Iris pigment epithelial cell (primary cell): ENCODE data around the gene TBC1D1.

ENCODE experiments used
- DNase-seq: peaks from one replicate; pipeline ENCODE4 v3.0.0-alpha.2; 2011; ENCODE audit warnings: low read depth

The TBC1D1 gene

DNA sequence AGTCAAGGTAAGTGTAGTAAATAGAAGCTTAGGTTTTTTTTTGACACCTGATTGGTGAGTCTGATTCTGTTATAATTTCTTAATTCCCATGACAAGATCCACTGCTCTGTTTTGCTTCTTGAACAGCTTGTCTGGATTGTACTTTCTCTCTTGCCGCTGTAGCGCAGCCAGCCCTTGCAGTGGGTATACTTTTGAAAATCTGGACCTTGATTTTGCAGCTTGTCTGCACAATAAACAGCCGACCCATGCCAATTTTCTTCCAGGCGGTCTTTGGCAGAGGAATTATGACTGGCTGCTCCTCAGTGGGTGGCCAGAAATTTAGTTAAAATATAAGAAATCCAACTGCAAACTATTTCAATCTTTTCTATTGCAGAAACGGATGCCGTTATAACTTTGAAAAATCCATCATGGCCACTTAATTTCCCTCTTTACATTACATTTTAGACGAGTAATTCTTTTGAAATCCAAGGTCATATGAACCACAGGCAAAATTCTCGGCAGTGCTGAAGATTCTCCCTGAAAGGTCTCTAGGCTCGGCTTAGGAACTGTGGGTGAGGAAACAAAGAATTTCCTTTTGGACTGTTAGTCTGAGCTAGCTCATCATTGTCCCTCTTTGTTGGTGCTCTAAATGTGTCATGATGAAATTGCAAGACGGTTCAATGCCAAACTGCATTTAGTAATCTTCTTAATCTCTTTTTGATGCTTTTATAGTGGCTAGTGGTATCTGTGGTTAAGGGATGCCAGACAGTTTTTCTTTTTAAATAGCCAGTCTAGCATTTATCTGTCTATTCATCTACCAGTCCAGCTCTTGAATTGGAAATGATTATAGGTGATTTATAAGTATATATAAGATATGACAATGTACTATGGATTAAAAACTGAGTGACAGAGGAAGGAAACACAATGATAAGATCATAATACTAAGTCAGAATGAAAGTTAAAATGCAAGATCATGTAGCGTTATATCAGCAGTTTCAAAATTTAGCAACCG lies 37.8 kb downstream of the TBC1D1 start:
- peak; percentile 38 for DNase-seq

DNA sequence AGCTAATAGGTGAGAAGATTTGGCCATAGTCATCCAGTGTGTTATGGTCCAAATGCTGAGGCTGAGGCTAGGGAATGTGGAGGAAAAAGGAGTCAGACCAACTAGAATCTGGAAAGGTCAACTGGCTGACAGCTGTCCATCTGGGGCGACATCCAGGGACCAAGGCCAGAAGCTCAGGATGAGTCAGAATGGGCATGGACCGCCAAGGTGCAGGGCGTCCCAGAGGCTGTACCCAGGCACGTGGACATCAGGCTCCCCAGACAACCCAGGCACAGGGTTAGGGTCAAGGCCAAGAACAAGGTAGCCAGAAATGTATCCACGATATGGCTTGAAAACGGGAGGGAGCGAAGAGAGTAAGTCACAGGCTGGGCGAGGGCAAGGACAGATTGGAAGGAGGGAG lies 43.2 kb downstream of the TBC1D1 start:
- no peak for DNase-seq

DNA sequence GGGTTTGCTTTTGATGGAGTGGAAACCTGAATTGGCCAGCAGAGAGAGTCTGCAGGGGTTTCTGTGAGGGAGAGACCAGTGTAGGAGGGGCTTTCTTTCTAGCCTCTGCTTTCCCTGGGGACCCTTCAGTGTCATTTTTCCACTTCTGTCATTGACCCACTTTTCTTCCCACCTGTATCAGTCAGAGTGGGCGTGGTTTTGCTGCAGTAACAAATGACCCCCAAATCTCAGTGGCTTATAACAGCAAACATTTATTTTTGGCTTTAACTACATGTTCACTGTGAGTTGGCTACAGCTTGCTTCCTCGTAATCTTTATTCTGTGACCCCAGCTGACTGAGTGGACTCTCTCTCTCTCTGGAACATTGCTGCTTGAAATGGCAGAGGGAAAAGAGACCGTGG lies 43.7 kb downstream of the TBC1D1 start:
- DNase-seq = no peak

DNA sequence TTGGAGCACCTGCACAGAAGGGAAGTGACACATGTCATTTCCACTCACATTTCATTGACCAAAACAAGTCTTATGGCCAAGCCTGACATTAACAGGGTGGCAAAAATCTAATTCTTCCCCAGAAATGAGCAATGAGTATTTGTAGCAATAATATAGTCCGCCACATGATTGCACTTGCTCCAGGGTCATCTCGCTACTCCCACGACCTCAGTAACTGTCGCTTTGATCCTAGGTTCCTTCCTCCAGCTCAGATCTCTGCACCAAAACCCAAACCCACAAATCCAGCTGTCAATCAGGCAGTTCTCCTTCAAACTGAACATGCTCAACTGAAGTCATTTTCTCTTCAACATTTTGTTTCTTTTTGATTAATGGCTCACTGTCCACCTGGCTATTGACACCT lies 44.1 kb downstream of the TBC1D1 start:
- DNase-seq = no peak

DNA sequence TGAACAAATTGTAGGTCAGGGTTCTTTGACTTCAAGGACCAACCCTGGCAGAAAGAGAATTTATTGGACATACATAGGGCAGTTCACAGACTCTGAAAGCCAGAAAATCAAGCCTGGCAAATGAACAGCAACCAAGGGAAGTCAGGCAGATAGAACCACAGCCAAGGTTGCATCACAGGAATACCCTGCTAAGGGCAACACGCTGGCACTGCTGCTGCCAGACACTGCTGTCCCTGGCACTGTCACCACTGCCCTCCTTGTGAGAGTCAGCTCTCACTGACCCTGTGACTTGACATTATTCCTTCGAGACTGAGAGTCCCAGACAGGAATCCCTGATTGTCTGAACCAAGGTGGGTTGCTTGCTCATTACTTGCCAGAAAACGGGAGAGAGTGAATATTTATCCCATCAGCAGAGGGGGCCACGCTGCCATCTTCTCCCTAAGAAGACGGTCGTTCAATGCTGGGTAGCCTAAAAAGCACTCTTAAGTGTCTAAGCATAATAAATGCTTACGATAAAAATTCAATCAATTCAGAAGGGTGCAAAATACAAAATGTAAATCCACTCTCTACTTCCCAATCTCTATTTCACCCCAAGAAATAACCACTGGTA lies 46.1 kb downstream of the TBC1D1 start:
- no peak for DNase-seq

DNA sequence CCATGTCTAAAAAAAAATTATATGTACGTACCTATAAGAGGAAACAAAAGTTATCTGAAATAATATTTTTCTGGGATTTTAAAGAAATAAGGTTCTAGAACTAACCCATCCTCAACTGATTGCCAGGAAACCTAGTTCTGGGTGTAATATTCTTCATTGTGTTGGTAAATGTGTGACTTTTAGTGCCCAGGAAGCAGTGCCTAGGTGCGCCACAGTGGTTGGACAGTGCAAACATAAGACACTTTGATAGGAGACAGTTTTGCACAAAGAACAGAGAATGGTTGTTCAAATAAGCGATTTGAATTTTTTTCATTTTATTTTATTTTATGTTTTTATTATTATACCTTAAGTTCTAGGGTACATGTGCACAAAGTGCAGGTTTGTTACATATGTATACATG lies 47.3 kb downstream of the TBC1D1 start:
- no peak for DNase-seq

DNA sequence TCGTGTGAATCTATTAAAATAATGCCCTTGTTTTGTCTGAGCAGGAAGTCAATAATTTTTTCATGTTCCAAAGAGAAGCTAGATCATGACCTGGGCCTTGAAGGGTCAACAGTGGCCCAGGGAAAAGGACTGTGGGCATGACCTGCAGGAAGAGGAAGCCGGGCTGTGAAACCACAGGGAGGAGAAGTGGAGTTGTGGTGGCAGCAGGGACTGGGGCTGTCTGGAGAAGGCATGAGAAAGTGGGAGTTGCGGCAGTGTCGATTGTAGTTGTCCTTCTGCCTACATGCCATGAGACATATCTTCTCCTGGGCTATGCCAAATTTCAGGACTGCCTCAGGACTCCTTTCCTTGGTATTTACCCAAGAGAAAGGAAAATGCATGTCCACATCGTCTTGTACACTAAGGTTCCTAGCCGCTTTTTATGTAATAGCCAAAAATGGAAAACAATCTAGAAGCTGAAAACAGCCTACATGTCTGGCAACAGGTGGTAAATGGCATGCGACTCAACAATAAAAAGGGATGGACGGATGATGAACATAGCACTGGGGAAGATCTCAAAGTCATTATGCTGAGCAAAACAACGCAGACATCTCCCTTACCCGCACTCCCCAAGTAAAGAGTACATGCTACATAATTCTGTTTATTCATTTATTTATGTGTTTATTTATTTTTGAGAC lies 55.8 kb downstream of the TBC1D1 start:
- DNase-seq = no peak

DNA sequence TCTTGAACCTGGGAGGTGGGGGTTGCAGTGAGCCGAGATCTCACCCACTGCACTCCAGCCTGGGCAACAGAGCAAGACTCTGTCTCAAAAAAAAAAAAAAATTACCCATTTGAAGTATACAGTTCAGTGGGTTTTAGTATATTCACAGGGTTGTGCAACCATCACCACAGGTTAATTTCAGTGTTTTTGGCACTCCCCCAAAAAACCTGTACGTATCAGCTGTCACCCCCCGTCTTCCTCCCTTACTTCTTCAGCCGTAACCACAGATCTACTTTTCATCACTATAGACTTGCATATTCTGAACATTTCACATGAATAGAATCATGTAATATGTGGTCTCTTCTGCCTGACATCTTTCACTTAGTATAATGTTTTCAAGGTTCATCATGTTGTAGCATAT lies 57.7 kb downstream of the TBC1D1 start:
- no peak for DNase-seq

DNA sequence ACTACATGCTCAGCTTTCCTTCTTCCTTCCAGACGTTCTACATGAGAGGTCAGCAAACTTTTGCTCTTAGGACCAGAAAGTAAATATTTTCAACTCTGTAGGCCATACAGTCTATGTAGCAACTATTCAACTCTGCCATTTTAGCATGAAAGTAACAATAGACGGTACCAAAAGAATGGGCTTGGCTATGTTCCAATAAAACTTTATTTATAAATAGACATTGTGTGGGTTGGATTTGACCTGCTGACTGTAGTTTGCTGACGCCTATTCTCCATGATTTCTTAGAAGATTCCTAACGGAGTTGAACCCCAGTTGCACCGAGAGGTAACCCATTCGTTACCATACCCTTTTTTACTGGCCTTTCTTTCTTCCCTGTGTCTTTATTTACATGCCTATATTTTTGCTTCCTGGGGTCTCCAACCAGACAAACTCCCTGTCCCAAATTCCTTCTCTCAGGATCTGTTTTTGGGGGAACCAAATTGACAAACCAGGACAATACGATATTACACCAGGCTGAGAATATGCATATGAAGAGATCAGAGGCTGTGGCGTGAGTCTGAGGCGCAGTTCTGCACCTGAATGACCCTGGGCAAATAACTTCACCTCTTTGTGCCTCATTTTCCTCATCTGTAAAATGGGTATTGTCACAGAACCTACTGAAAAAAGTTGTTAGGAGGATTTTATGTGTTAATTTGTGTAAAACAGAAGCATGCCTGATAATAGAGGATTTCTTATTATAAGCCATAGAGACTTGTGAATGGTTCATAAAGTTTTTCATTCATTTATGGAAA lies 58.9 kb downstream of the TBC1D1 start:
- DNase-seq = no peak

DNA sequence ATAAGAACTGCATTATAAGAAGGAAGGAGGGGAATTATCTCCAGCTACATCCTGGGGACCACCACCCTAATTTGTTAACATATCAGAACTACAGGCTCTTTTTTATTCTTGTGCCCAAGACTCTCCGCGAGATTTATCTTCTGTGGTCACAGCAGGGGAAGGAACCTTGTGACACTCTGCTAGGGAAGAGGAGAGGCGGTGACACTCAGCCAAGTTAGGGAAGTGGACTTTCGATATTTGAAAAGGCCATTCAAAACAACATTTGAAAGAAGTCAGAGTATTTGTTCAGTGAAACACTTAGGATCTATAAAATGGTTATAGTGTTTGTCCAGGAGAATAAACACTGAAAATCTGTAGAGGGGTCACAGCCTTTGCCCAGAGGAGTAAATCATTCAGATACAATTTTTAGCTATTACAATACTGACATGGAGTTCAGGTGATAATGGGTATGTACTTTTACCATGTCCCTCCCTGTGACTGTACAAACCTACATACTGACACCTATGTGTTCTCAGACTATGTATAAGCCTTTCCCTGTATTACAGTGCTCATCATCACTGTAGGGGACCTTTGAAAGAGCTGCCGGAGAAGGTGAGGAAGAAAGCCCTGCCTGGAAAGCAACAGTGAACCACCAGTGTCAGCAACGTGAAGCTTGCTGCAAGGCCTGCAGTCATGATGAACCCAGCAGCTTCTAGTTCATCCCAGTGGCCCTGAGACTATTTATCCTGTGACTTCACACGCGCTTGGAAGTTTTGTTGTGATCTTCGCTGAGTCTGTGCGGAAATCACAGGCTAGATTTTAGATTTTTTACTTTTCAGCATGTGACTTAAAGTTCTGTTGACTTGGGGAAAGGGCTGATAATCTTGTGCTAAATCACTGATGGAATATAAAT lies 60.8 kb downstream of the TBC1D1 start:
- no peak for DNase-seq

DNA sequence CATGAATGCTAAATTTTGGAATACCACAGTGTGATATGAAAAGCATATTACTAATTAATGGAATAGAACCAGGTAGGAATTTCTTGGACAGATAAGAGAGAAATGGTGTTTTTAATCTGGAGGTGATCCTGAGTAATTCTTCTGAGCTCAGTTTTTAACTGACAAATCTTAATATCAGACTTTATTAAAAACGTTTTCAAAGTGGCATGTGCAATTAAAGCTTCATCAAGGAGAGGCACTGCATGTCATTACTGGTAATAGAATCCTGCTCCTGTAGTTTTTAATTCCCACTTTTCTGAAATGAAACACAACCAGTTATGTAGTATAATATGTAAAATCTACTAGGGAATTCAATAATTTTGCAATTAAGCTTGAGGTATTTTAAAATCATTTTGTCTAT lies 62.3 kb downstream of the TBC1D1 start:
- DNase-seq = no peak

DNA sequence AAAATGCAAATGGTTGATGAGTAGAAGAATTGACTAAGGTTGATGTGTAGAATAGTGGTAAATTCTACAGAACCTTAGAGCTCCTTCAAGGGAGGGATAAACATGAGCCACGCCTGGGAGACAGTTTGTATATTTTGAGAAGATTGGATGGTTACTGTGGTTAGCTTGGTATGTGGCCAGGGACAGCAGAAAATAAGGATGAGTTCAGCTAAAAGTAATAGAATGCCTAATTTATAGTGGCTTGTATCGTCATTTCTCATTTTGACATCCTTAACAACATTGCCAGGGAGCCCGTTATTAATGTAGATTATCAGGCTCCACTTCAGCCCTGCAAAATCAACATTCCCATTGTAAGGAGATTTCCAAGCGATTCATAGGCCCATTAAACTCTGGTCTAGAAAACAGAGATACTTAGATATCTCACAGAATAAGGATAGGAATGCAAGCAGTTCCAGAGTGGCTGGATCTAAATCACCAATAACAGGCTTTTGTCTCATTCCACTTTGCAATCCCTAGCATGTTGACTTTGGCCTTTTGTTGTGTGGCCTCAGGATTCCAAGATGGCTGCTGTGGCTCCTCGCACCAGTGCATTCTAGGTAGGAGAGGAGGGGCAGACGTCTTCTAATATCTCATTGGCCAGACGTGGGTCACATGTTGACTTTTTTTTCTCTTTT lies 62.9 kb downstream of the TBC1D1 start:
- DNase-seq = peak; percentile 68

DNA sequence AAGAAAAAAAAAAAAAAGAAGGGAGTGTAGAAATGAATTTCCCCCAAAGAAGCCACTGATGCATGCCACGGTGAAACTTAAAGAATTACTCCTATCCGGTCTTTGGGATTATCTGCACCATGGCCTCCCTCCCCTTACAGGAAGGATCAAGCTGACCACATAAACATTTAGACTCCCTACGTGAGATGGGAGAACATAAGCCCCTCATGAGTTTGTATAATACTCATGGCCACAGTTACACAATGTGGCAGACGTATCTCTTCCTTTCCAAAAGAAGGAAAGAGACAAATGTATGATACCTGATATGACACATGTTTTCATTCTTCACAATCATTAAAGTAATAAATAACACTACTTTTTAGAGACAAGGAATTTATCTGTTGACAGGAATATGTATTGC lies 66.1 kb downstream of the TBC1D1 start:
- no peak for DNase-seq

DNA sequence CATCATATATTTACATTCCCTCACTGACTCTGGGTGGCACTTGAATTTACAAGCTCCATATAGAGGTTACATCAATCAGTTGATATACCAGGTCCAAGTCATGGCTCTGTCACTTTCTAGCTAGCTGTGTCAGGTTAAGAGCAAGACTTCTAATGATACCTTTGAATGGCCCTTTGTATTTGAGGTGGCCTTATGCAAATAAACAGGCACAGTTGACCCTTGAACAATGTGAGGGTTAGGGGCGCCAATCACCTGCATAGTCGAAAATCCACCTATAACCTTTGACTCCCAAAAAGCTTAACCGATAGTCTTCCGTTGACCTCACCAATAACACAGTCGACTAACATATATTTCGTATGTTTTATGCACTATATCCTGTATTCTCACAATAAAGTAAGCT lies 68.0 kb downstream of the TBC1D1 start:
- no peak for DNase-seq

DNA sequence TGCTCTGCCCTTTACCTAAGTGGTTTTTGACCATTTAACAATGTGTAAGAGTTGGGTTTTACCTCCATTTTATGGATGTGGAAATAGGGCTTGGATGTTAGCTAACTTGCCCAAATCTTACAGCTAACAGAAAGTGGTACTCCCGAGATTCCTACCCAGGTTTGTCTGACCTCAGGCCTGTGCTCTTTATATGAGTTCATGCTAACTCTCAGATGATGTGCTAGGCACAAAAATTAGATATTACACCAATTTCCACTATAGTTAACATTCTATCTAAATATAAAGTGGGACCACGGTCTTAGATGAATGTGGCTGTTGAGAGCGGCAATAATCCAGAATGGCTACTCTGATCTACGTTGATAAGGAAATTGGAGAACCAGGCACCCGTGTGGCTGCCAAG lies 69.2 kb downstream of the TBC1D1 start, which contains the start of gene PTTG2:
PTTG2 (plus strand) TSS at position 301 of the 400 bp plus-strand sequence; CDS start at position 338, 37 bp downstream.
- no peak for DNase-seq

DNA sequence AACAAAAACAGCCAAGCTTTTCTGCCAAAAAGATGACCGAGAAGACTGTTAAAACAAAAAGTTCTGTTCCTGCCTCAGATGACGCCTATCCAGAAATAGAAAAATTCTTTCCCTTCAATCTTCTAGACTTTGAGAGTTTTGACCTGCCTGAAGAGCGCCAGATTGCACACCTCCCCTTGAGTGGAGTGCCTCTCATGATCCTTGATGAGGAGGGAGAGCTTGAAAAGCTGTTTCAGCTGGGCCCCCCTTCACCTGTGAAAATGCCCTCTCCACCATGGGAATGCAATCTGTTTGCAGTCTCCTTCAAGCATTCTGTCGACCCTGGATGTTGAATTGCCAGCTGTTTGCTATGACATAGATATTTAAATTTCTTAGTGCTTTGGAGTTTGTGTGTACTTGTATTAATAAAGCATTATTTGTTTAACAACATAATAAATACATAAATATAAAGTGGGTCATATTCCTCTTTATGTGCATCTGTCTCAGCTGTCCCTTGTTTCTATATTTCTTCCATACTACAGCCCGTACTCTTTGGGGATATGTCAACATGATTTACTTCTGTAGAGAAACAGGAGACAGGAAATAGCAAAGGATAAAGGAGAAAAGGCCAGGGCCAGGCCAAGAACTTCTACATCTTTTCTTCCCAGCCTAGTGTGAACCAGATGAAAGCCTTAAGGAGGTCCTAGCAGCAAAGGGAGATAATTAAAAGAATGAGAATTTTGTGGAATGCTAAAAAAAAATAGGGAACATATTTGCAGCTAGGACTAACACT lies 70.0 kb downstream of the TBC1D1 start:
- DNase-seq = no peak

DNA sequence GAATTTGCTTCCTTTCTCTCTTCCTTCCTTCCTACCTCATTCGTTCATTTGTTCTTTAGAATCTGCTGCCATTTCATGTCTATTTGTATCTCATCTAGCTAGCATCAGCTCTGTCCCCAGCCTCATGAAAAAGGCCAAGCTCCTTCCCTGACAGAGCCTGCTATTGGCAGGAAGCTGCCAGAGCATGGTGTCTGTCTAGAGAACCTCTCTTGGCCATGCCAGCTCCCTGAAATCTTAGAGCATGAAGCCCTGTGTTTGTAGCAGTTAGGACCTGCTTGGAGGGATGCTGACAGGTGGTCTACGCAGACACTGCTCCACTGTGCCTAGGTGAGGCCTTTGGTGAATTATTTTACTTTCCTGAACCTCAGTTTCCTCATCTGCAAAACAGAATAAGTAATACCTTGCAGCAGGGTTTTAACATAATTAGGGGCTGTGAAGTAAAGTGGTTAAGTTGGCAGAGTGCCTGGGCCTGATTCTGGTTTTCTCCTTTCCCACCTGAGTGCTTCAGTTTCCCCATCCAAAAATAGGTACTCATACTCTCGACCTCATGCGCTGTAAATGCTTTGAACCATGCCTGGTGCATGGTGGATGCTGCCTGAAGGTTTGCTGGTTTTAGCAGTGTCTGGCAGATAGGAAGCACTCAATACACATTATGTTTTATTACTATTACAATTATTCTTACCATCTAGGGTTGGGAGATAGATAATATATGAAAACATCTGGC lies 74.0 kb downstream of the TBC1D1 start:
- no peak for DNase-seq

DNA sequence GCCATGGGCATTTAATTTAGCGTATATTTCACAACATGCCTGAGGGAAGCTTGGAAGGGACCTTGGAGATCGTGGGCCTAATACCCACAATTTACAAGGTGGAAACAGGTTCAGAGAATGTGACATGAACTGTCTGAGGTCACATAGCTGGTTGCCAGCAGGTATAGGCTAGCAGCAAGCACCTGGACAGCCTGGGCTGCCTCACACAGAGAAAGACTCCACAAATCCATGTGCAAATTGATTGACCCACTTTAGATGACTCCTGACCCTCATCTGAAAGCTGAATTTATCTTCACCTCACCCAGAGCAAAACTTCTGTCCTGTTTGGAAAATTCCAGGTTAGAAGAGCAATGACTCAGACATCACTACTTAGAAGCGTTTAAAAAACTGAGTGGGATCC lies 75.2 kb downstream of the TBC1D1 start:
- no peak for DNase-seq

DNA sequence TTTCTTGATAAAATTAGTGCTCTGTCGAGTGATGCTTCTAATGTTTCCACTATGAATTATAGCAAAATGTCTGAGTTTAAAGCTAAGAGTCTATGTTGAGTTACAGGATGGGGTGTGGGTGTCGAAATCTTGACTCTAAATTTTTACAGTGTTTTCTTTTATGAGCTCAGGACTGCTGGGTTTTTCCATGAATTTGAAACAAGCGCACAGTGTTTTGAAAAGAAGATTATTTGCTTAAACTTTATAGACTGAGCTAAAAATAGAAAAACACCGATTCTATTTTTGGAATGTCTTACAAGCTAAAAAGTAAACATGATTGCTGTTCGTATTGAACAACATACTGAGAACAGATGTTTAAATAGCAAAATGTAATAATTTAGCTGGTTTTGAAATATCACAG lies 76.9 kb downstream of the TBC1D1 start:
- DNase-seq = peak; percentile 27
